K562 (cell line): ENCODE data around the gene FADS6.

Experiments
- KAT2B ChIP-seq: IDR thresholded peaks from one replicate; pipeline ENCODE4 v1.6.1; 2012; ENCODE audit warnings: low read depth, mild to moderate bottlenecking, control low read depth, inconsistent platforms, low read length, moderate library complexity
- KDM2B ChIP-seq: fragments of 250-450 bp; sonication (Bioruptor Pico); IDR thresholded peaks from 2 replicates; pipeline ENCODE4 v1.8.0; 2021; ENCODE audit warnings: mild to moderate bottlenecking, moderate library complexity
- MAFF ChIP-seq: IDR thresholded peaks from 2 replicates; pipeline ENCODE4 v1.6.1; 2012; ENCODE audit warnings: low read length, improper control_type of control experiment
- NR3C1 ChIP-seq: sonication (generic); formaldehyde crosslinking; IDR thresholded peaks from 2 replicates; pipeline ENCODE4 v1.8.1; 2022; ENCODE audit warnings: missing genetic modification reagents
- TOE1 ChIP-seq, 2 experiments: fragments of 450-650 bp in 1 of 2; sonication (generic) in 1 of 2; formaldehyde crosslinking in 1 of 2; IDR thresholded peaks; 2 replicates each; pipeline versions ENCODE4 v1.7.1 to v1.8.0; 2016 to 2022; ENCODE audit warnings: borderline replicate concordance in 2 of 2, mild to moderate bottlenecking in 2 of 2, antibody characterized with exemption in 1 of 2, inconsistent platforms in 1 of 2, low read depth in 1 of 2, missing genetic modification reagents in 1 of 2, moderate library complexity in 1 of 2
- TF ChIP-seq, protein P1 (sequence below): sonication (generic); formaldehyde crosslinking; IDR thresholded peaks from 2 replicates; pipeline ENCODE4 v1.8.0; 2022; ENCODE audit warnings: mild to moderate bottlenecking, missing genetic modification reagents

DNA sequence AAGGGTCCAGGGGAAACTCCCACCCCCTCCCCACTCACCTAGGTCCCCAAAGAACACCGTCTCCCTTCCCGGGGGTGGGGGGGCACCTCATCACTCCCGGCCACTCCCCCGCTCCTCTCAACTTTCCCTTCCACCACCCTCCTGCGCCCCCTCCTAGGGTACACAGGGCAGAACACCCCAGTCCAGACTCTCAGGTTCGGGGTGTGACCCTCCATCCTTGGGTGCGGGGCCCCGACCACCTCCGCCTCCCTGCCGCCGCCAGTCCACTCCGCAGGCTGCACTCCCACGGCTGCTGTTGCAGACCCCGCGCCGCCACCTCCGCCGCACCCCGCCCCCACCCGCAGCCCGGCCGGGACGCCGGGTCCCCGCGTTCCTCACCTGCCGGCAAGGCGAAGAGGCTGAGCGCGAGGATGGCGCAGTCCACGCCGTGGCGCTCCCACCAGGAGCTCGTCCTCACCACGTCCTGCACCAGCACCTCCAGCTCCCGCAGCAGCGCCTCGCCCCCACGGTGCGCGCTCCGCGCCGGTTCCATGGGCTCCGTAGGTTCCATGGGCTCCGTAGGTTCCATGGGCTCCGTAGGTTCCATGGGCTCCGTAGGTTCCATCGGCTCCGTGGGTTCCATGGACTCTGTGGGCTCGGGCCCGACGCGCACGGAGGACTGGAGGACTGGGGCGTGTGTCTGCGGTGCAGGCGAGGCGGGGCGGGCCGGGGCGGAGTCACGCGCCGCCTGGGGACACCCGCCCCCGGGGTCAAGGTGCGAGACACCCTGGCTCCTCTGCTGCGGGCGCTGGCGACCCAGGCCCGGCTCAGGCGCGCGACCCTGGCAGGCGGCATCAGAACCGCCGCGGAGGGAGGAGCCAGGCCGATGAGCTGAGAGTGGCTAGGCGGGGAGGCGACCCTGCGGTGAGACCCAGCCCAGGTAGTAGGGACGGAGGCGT is at the start of gene FADS6:
- TF ChIP-seq TOE1 (IDR thresholded peaks at IDR 0.05; ENCODE audit: borderline replicate concordance) (no peak), TOE1 (CRISPR knock-in tag; IDR thresholded peaks at IDR 0.05; ENCODE audit: borderline replicate concordance, low read depth) (no peak), KDM2B (CRISPR knock-in tag) (no peak), KAT2B (no peak), NR3C1 (CRISPR knock-in tag) (no peak), MAFF (no peak)
- TF ChIP-seq, protein P1, sequence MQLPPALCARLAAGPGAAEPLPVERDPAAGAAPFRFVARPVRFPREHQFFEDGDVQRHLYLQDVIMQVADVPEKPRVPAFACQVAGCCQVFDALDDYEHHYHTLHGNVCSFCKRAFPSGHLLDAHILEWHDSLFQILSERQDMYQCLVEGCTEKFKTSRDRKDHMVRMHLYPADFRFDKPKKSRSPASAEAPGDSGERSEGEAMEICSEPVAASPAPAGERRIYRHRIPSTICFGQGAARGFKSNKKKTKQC (CRISPR knock-in tag) = no peak
